Measurements from ENCODE around the gene BRD7. TPM values are rescaled to one million over a fixed set of nuclear protein-coding genes. Genes with fewer than 3 reads are reported as not detected.
A peak's percentile ranks its signal among the peaks of the same experiment; 100 is the strongest.

BRD7 gene
- total and polyA plus RNA-seq, 2 donors (not counting 1 experiment from before 2014, with no cell fraction given) = 29.8 to 64.5 TPM

DNA sequence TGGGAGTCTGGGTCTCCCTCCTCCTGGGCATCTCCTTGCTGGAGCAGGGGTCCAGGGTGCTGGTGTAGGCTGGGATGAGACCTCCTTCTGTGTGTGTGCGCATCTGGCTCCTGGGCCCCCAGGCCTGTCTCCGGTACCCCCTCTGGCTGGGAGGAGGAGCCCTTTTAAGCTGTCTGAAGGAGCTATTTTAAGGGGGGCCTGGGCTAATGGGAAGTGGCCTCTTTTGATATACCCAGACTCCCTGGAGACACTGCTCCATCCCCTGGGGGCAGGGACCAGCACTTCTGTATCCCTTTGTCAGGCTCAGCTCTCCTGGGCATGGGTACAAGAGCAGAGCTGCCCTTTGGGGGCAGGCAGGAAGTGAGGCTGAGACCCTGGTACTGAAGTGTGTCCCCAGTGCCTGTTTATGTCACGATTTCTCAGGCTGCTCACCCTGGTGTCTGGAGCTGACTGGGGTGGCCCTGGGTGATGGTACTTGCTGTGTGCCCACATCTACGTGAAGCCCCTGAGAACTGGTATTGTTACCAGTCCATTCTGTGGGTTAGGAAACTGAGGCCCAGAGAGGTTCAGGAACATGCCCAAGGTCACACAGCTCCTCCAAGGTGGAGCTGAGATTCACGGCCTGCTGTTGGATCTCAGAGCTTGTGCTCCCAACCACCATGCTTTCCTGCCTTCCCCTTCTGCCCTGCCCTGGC, 96.0 kb downstream of the BRD7 start:
- Mint-ChIP-seq H3K27ac (peak overlapping the region; percentile 100), H3K4me3 (peak overlapping the region; percentile 98), H3K9me3 (ENCODE audit: insufficient read depth) (no peaks in the 10 kb centered on the region), H3K27me3 (no peaks in the 10 kb centered on the region), H3K4me1 (peaks cover 71% of the 10 kb centered on the region)
- H3K79me2 ChIP-seq (ENCODE audit: control insufficient read depth, insufficient read depth, low read length) = peaks cover 64% of the 10 kb centered on the region
- H3K9me3 ChIP-seq (ENCODE audit: control extremely low read depth in 1 of 3, control insufficient read depth in 2 of 3, insufficient read depth in 1 of 3, low read length in 2 of 3) = no peaks in the 10 kb centered on the region
- intact Hi-C loops (cut with micrococcal nuclease) = no loop called here
- H3K9ac ChIP-seq (ENCODE audit: low read length) = no peak overlapping the region
- WGBS (ENCODE audit: insufficient coverage) = 55% methylated on average over 3 of the region's 5 CpGs
- ATAC-seq (ENCODE audit: low read depth) (no peak), DNase-seq (no peak)
- TF ChIP-seq, protein P1, sequence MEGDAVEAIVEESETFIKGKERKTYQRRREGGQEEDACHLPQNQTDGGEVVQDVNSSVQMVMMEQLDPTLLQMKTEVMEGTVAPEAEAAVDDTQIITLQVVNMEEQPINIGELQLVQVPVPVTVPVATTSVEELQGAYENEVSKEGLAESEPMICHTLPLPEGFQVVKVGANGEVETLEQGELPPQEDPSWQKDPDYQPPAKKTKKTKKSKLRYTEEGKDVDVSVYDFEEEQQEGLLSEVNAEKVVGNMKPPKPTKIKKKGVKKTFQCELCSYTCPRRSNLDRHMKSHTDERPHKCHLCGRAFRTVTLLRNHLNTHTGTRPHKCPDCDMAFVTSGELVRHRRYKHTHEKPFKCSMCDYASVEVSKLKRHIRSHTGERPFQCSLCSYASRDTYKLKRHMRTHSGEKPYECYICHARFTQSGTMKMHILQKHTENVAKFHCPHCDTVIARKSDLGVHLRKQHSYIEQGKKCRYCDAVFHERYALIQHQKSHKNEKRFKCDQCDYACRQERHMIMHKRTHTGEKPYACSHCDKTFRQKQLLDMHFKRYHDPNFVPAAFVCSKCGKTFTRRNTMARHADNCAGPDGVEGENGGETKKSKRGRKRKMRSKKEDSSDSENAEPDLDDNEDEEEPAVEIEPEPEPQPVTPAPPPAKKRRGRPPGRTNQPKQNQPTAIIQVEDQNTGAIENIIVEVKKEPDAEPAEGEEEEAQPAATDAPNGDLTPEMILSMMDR (IDR thresholded peaks at IDR 0.05) = no peak
- TF ChIP-seq EZH2 (IDR thresholded peaks at IDR 0.05; ENCODE audit: borderline replicate concordance, insufficient read depth, low read depth, low read length, poor library complexity, severe bottlenecking) = no peak
- ChIA-PET POLR2A (interaction anchor here (2.0 to 3.8 kb wide), 3 partner anchors 10 to 26 kb away, joined by 5 to 39 read pairs (median 19); no protein-coding TSS in a partner anchor), CTCF (interaction anchor here (1.8 to 8.8 kb wide), 9 partner anchors 8 to 82 kb away, joined by 4 to 63 read pairs (median 27); partner anchors contain the start of gene ADCY7)
- H3K27me3 ChIP-seq (replicated peaks in 1 of 4; ENCODE audit: control extremely low read depth in 1 of 4, control insufficient read depth in 3 of 4, insufficient read depth in 4 of 4, low read length in 3 of 4) = no peaks in the 10 kb centered on the region
- H3K4me2 ChIP-seq (replicated peaks; ENCODE audit: low read depth, low read length, poor library complexity, severe bottlenecking) = peak overlapping the region; percentile 90
- peak overlapping the region; percentile 93 to 97 for H3K27ac ChIP-seq (ENCODE audit: low read length in 2 of 2)
- peaks cover 61 to 71% of the 10 kb centered on the region in 2 donors for H3K4me1 ChIP-seq (ENCODE audit: control insufficient read depth in 2 of 2, insufficient read depth in 2 of 2, low read length in 2 of 2)
- H3K36me3 ChIP-seq (replicated peaks in 1 of 2; ENCODE audit: control extremely low read depth in 1 of 2, control insufficient read depth in 1 of 2, extremely low read depth in 1 of 2, insufficient read depth in 2 of 2, low read length in 1 of 2) = no peaks in the 10 kb centered on the region
- H4K20me1 ChIP-seq (ENCODE audit: control insufficient read depth, insufficient read depth, low read length, poor library complexity, severe bottlenecking) = no peaks in the 10 kb centered on the region
- no peak overlapping the region for H2AFZ ChIP-seq (ENCODE audit: insufficient read depth, low read depth, low read length, poor library complexity, severe bottlenecking)
- no peak overlapping the region for H3K4me3 ChIP-seq (ENCODE audit: control extremely low read depth in 1 of 5, extremely low read depth in 1 of 5, insufficient read depth in 1 of 5, low read depth in 2 of 5, low read length in 4 of 5)

DNA sequence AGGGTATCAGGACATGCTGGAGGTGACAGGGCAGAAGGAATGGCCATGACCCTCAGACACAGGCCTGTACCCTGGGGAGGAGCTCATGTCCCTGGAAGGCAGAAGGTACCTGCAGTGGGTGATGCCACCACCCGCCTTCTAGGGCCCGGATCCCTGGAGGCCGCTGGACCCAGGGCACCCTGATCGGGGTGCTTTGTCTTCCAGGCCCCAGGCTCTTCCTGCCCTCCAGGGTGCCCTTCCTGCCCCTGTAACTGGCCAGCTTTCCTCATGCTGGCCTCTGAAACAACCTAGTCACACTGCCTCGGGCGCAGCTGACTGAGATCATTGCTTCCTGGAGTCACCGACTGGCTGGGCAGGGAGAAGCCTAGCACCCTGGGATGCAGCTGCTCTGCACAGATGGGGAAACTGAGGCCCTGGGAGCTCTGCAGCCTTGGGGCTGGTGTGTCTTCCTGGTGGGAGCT, 96.6 kb downstream of the BRD7 start:
- ATAC-seq (ENCODE audit: low read depth) = no peak
- no peaks in the 10 kb centered on the region for H3K27me3 Mint-ChIP-seq
- no peaks in the 10 kb centered on the region for H3K36me3 ChIP-seq (replicated peaks in 1 of 2; ENCODE audit: control extremely low read depth in 1 of 2, control insufficient read depth in 1 of 2, extremely low read depth in 1 of 2, insufficient read depth in 2 of 2, low read length in 1 of 2)
- WGBS (ENCODE audit: insufficient coverage) = 62% methylated on average over 7 of the region's 7 CpGs
- peaks cover 64% of the 10 kb centered on the region for H3K79me2 ChIP-seq (ENCODE audit: control insufficient read depth, insufficient read depth, low read length)
- POLR2A ChIA-PET = interaction anchor here (2.0 to 3.8 kb wide), 3 partner anchors 10 to 25 kb away, joined by 5 to 39 read pairs (median 19); no protein-coding TSS in a partner anchor
- peaks cover 73% of the 10 kb centered on the region for H3K4me1 Mint-ChIP-seq
- no peaks in the 10 kb centered on the region for H4K20me1 ChIP-seq (ENCODE audit: control insufficient read depth, insufficient read depth, low read length, poor library complexity, severe bottlenecking)
- H3K9me3 Mint-ChIP-seq (ENCODE audit: insufficient read depth) = no peaks in the 10 kb centered on the region
- peaks cover 61 to 71% of the 10 kb centered on the region in 2 donors for H3K4me1 ChIP-seq (ENCODE audit: control insufficient read depth in 2 of 2, insufficient read depth in 2 of 2, low read length in 2 of 2)
- intact Hi-C loops (cut with micrococcal nuclease) = no loop called here
- H2AFZ ChIP-seq (ENCODE audit: insufficient read depth, low read depth, low read length, poor library complexity, severe bottlenecking) = no peak overlapping the region
- CTCF ChIA-PET = interaction anchor here (1.8 to 8.8 kb wide), 8 partner anchors 8 to 83 kb away, joined by 4 to 63 read pairs (median 24); partner anchors contain the start of gene ADCY7
- no peaks in the 10 kb centered on the region for H3K27me3 ChIP-seq (replicated peaks in 1 of 4; ENCODE audit: control extremely low read depth in 1 of 4, control insufficient read depth in 3 of 4, insufficient read depth in 4 of 4, low read length in 3 of 4)
- H3K27ac ChIP-seq (ENCODE audit: low read length in 2 of 2) = peak overlapping the region; percentile 11 to 93
- no peaks in the 10 kb centered on the region for H3K9me3 ChIP-seq (ENCODE audit: control extremely low read depth in 1 of 3, control insufficient read depth in 2 of 3, insufficient read depth in 1 of 3, low read length in 2 of 3)
- peak overlapping the region; percentile 90 for H3K4me2 ChIP-seq (replicated peaks; ENCODE audit: low read depth, low read length, poor library complexity, severe bottlenecking)
- H3K9ac ChIP-seq (ENCODE audit: low read length) = no peak overlapping the region
- no peak overlapping the region for H3K4me3 Mint-ChIP-seq
- peak overlapping the region; percentile 100 for H3K27ac Mint-ChIP-seq
- DNase-seq = no peak
- no peak for TF ChIP-seq EZH2 (IDR thresholded peaks at IDR 0.05; ENCODE audit: borderline replicate concordance, insufficient read depth, low read depth, low read length, poor library complexity, severe bottlenecking)
- TF ChIP-seq, protein P1 (IDR thresholded peaks at IDR 0.05) = no peak
- H3K4me3 ChIP-seq (ENCODE audit: control extremely low read depth in 1 of 5, extremely low read depth in 1 of 5, insufficient read depth in 1 of 5, low read depth in 2 of 5, low read length in 4 of 5) = no peak overlapping the region
